HG03103 (cell line): Measurements from ENCODE around the gene SLC38A10.

Experiments used
- ATAC-seq: cut with Tn5 transposase; IDR thresholded peaks from one replicate; pipeline ENCODE4 v1.9.1; 2021; ENCODE audit warnings: low read depth; ENCODE audit not compliant: unreplicated experiment

The SLC38A10 gene

DNA sequence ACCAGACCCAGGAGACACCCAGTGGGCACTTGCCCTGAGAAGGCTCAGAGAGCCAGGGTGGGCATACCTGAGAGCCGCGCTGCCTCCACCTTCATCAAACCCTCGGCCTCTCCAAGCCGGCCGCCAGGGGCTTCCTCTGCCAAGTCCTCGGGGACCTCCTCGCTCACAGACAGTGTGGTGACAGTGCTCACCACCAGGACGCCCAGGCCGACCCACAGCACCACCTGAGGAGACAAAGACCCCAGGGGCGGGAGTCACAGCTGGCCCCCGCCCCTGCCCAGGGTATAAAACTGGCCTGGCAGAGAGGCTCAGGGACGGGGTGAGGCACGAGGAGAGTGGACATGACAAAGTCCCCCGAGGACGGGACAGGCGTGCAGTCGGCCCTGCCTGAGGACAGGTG, 34.9 kb downstream of the SLC38A10 start:
- no peak for ATAC-seq

DNA sequence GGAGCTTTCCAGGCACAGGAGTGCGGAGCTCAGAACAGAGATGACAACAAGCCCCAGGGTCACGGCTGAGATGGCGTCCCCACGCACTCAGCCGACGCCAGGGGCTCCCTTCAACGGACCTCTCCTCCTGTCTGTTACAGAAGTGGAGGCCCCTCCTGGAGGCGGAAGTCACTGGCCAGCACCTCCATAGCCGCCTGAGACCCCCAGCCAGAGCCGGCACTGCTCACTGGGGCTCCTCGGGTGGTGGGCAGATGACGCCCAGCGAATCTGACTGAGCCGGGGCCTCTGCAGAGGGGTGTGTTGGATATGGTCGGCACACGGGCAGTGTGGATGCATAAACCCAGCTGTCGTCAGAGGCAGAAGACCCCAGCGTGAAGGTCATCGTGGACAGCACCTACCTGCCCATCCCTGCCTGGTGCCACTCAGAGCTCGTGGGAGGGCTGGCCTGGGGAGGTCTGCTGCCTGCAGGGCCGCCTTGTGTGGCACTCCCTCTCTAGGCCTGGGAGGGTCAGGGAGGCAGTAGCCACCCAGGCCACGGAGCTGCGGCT, 36.0 kb downstream of the SLC38A10 start:
- ATAC-seq = no peak

DNA sequence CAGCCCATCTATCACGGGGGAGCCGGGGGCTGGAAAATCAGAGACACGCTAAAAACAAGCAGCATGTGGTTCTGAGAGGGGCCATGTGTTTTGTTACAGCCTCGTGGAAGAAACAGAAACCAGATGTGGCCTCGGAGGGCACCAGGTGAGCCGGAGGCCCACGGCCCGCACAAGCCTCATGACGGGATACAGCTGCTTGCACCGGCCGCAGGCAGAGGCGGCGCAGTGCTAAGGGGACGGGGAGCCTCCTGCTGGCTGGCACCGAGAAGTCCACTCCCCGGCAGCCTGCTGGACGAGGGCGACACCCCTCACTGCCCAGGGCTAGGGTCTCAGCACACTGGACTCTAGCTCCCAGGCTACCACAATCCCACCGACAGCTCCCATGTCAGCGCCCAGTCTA, 36.8 kb downstream of the SLC38A10 start:
- no peak for ATAC-seq

DNA sequence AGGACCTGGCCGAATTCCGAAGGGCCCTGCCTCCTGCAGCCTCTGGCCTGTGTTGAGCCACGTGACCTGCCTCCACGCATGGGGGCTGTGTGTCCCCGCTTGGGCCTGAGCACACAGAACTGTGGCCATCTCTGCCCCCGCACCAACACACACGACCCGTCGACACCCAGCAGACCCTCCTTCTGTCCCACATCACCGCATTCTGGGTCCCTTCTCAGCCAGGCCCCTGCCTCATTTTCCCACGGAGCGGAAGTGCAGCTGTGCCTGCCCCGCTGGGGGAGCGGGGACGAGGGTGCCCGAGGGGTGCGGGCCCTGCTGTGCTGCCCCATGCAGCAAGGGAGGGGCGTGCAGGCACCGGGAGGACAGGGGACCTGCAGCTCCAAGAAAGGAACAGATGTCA, 37.6 kb downstream of the SLC38A10 start:
- ATAC-seq = no peak

DNA sequence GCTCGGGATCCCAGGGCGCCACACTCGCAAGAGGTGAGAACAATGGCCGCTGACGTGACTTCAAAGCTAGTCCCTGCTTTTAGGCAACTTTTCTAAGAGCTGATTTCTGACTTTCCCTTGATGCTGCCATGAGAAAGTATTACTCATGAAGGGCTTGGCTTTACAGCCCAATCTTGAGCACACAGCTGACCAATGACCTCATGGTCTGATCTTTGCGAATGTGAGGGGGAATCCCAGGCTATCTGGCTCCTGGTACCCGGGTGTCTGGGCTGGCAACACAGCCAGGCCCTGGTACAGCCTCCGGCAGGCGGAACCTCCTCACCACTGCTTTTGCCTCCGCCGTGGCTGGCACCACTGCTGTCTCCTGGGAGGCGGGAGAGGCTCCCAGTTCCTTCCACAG, 38.5 kb downstream of the SLC38A10 start:
- ATAC-seq = no peak

DNA sequence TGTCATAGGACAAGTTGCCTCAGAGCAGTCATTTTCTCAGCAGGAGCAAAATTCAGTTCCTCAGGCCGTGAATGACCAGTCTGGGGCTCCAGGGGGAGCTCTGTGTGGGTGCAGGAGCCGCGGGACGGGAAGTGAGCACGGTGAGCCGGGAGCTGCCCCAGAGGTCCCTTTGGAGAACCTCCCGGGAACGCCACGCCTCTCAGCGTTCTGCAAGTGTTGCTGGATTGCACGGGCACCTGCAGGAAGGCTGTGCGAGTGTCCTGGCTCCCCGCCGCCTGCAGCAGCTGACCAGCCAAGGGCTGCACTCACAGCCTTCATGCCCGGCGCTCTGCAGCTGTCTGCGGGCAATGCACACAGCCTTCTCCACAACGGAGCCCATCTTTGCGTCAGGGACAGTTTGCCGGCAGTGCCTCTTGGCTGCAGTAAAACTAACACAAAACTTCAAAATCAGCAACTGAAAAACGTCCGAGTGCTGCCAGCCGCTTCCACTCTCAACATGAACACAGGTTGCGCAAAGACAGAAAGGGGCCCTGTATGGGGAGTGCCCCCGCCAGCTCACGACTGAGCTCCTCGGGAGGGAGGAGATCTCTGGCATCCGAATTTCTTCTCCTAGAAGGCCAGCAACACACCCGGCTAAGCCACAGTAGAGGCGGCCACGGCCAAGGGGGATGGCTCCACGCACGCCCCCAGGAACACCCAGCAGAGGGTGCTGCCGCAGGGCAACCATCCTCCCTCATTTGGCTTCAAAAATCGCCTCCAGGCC, 40.0 kb downstream of the SLC38A10 start:
- no peak for ATAC-seq

DNA sequence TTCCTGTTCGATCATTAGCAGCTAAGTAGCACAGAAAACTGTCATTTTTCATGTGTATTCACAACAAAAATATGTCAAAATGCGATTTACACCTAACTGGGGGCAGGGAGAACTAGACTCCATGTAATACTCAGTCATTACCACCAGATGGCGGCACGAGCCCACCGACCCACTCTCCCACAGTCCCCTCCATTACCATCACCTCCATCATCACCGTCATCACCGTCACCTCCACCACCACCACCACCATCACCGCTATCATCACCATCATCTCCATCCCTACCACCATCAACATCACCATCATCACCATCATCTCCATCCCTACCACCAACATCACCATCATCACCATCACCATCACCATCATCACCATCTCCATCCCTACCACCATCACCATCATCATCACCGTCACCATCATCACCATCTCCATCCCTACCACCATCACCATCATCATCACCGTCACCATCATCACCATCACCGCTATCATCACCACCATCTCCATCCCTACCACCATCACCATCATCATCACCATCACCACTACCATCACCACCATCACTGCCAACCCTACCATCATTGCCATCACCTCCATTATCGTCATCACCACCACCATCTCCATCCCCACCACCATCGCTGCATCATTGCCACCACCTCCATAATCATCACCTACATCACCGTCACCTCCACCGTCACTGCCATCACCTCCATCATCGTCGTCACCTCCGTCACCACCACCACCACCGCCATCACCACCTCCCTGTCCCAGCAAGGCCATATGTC, 41.6 kb downstream of the SLC38A10 start:
- ATAC-seq = no peak

DNA sequence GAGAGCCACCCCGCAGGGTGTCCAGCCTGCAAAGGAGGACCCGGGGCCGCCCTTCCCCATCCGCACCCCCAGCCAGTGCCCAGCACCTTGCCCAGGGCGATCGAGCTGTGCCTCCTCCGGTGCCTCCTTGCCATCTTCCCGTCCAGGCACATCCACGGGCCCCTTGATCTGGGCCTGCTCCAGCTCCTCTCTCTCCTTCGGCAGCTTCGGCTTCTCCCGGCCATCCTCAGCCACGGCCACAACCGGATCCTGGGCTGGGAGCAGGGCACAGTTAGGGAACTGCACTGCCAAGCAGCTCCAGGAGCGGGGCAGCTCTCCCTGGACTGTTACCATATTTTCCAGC, 42.1 kb downstream of the SLC38A10 start:
- no peak for ATAC-seq

DNA sequence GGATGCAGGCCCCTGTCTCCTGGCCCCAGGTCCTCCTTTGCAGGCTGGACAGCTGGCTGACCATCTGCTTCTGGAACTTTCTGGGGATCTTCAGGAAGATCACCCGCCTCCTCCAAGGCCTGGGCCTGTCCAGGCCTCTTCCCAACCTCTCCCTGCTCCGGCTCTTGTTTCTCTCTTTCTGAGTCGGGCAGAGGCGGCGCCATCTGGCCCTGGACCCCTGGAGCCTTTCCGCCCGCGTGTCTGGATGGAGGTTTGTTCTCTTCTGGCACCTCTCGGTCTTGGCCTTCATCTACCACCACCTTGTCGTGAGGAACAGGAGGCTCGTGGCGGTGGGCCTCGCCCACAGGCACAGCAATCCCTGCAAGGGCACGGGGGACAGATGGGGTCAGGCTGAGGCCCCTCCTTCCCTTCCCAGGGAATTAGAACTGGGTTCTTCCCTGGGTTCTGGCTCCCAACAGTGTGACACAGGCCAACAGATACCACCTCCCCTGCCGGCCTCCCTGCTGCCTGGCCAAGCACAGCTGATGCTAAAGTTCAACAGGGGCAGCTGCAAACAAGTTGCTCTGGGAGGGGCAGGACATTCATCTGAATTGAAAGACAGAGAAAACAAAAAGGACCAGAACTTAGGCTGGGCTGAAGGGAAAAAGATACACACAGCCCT, 42.7 kb downstream of the SLC38A10 start:
- ATAC-seq = no peak

DNA sequence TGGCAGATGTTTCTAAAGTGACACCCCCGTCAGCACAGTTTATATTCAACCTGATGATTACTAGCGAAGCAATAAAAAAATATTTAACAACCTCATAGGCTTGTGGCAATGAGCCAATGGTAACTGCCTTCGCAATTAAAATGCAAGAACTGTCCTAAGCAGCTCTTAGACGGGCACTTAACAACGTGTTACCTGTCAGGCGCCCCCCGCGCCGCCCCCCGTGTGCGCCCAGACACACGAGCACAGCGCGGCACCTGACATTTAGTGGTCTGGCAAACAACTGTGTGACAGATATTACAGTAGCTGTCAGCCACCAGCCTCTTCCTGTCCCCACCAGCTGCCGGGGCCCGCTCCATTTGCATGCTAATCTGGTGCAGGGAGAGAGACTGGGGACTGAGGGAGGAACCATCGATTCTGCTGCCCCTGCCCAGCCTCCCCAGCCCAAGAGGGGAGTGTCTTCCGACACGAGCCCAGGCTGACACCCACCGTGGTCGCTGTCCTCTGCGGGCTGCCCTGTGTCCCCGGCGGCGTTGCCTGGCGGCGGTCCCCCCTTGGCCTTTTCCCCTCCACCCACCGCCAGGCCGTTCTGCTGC, 43.3 kb downstream of the SLC38A10 start:
- no peak for ATAC-seq

DNA sequence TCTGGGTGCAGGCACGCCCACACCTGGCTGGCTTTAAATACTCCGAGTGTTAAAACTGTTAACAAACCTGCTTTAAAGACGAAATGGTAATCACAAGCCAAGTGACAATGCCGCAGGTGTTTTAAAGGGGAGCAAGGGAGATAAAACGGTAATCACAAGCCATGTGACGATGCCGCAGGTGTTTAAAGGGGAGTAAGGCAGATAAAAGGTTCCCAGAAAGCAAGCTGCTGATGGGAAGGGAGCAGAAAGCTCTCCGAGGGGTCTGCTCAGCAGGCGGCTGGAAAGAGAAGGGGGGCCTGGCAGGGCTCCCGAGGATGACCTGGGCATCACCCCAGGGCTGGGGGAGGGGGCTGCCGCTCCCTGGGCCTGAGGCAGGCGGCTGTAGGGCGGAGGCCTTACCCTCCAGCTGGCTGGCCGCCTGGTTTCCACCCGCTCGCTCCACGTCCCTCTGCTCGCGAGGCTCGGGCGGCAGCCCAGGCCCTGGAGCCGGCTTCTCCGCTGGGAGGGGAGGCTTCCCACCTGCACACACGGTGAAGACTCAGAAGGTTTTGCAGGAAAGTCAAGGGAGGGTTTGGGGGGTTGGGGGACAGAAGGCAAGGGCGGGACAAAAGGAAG, 43.9 kb downstream of the SLC38A10 start:
- ATAC-seq = no peak

DNA sequence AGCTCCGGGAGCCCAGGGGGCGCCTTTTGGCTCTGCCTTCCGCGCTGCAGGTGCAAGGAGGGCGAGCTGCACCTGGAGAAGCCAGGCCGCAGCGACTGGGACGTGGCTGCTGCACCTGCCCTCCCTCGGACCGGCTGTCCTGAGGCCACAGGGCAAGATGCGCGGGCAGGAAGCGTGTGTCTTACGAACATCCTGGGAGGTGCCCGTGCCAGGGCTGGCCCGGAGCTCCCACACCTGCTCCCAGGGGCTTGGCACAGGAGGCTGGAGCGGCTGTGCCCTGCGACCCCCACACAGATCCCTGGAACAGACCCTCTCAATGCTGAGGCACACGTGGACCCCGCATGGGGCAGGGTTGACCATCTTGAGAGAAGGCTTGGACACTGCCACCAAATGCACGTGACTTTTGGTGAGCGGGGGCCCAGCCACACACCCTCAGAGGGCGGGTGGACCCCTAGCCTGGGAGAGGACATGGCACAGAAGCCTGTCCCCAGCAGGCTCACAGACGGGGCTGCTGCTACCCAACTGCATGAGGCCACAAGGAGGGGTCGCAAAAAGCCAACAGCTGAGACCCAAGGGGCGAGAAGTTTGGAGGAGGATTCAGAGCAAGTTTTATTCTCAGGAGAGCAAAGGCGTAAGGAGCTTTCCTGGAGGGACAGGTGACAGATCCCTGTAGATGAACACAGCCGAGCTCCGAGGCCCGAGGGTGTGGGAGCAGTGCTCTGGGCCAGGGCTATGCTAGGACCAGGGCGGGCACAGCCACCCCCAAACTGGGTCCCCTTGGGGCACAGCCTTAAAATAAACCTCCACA, 44.6 kb downstream of the SLC38A10 start:
- ATAC-seq = no peak

DNA sequence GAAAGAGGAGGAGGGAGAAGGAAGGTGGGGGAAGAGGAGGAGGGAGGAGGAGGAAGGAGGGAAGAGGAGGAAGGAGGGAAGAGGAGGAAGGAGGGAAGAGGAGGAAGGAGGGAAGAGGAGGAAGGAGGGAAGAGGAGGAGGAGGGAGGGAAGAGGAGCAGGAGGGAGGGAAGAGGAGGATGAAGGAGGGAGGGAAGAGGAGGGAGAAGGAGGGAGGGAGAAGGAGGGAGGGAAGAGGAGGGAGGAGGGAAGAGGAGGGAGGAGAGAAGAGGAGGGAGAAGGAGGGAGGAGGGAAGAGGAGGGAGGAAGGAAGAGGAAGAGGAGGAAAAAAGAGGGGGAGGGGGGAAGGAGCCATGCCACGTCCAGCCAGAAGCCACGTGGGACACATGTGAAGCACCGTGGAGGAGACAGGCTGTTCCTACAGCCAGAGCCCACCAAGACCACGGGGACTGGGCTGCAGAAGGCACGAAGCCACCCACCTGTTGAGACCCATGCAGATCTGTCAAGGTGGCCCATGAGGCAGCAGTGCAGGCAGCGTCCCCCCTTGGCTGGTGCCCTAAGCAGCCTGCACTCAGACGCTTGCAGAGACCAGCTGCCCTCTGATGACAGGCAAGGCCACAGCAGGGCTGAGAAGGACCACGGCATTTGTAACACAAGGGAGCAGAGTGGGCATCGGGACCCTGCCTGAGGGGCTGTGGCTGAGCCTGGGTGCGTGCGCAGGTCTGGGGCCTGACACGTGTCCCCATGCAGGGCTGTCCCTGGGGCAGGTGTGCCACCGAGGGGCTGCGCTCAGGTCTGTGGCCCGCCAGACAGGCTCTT, 45.7 kb downstream of the SLC38A10 start:
- ATAC-seq = no peak

DNA sequence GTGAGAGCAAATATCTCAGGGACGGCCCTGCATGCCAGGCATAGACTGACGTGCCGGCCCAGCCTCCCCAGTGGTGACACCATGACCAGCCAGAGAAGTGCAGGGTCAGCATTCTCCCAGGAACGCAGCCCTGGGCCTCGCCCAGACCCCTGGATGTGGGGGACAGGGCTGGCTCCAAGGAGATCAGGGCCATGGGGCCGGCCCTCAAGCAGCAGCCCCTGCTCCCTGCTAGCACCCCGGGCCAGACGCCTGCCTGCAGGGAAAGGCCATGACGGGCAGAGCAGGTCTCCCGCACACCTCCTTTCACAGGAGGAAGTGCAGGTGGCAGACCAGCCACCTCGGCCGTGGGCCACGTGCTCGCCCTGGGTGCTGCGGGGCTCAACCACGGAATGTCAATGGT, 46.5 kb downstream of the SLC38A10 start:
- no peak for ATAC-seq

DNA sequence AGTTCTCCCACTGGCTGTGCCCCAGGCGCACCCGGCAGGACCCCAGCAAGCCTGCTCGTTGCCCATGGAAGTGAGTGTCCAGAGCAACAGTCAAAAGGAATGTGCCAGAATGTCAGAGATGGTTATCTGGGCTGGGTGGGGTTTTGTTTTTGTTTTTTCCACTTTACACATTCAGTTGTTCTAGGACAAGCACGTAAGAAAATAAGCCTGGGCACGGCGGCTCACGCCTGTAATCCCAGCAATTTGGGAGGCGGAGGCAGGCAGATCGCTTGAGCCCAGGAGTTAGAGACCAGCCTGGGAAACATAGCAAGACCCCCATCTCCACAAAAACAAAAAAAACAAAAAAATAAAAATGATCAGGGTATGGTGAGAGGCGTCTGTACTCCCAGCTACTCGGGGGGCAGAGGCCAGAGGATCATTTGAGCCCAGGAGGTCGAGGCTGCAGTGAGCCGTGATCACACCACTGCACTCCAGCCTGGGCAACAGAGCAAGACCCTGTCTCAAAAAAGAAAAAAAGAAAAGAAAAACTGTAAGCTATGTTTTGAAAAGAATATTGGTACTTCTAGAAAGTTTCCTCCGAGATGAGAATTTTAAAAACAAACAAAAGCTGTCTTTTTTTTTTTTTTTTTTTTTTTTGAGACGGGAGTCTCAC, 47.6 kb downstream of the SLC38A10 start:
- no peak for ATAC-seq

DNA sequence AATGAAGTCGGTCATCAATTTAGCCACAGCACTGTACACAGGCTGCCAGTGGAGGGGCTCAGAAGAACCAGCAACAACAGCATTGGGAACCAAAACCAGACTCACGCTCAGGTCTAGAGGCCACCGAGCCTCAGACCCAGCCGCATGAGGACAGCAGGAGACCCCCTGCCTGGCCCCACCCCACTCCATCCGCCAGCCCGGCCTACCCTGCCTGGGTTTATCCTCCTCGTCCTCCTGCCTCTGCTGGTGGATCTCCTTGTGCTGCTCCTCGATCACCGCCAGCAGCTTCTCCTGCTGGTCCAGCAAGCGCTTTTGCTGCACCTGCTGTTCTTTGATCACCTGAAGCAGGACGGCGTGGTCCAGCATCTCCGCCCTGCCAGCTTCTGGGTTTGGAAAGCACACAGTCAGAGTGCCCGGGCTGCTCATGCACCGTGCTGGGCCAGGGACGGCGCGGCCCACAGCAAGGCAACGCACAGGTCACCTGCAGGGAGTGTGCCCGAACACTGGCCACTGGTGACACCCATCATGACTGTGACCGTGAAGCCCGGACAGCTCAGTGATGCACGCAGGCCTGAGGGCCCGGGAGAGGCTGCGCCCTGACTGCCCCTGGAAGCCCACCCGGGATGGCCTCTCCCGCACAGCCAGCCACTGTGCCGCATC, 48.3 kb downstream of the SLC38A10 start:
- no peak for ATAC-seq

DNA sequence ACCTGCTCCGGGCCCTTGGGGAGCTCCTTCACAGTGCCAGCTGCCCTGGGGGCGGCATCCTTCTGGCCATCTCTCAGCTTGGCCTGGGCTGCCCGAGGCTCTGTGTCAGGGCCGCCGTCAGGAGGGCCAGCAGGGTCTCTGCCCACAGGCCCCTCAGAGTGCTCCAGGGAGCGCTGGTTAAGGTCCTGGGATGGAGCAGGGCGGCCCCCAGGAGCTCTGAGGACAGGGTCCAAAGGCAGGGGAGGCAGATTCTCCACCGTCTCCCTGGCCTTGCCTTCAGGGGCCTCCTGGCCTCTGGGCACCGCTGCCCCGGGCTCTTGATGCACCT, 48.8 kb downstream of the SLC38A10 start:
- no peak for ATAC-seq

DNA sequence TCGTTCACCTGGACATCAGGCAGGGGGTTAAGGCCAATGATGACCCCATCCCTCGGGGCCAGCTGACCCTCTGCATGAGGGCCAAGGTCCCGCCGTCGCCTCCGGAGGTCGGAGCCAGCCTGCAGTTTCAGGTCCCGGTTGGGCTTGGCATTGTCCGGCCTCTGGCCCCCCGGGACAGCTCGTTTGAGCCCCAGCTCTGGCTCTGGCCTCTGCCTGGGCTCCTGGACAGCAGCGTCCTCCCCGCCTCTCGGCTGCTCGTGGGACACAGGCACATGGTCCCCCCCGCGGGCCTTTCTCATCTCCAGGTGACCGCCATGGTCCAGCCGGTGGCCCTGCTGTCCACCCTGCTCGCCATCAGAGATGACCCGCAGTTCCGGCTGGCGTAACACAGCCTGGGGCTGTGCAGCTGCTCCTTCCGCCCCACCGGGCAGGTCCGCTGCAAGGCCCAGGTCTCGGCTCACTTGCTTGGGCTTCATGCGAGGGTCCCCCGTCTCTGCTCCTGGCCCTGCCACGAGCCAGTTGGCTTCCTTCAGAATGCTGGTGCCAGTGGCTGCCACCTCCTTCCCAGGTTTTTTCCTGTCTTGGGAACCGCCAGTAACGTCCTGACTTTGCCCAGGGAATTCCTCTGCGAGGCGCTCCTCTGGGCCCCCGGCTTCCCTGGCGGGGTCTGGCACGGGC, 49.3 kb downstream of the SLC38A10 start:
- ATAC-seq = no peak
